HepG2 (cell line): ENCODE measurements around the gene INTS6.

Experiments
- GABPA ChIP-seq, 2 experiments: IDR thresholded peaks; 2 replicates each; pipeline ENCODE4 v1.6.1; 2011 to 2016; ENCODE audit warnings: low read depth in 2 of 2, low read length in 1 of 2, missing biosample characterization in 1 of 2, missing genetic modification characterization in 1 of 2
- KAT8 ChIP-seq: IDR thresholded peaks from 2 replicates; pipeline ENCODE4 v1.6.1; 2016; ENCODE audit warnings: missing genetic modification reagents, missing compliant biosample characterization
- ZBTB42 ChIP-seq: sonication (generic); formaldehyde crosslinking; IDR thresholded peaks from 2 replicates; pipeline ENCODE4 v1.5.0; 2020; ENCODE audit warnings: mild to moderate bottlenecking, missing genetic modification reagents
- ZNF850 ChIP-seq: sonication (generic); formaldehyde crosslinking; conservative IDR thresholded peaks from 2 replicates; pipeline ENCODE4 v1.9.0; 2021; ENCODE audit warnings: mild to moderate bottlenecking, missing genetic modification reagents
- ZNF878 ChIP-seq: sonication (generic); formaldehyde crosslinking; IDR thresholded peaks from 2 replicates; pipeline ENCODE4 v1.8.1; 2023; ENCODE audit warnings: mild to moderate bottlenecking, missing genetic modification reagents, moderate library complexity
- TF ChIP-seq, protein P1 (sequence below): sonication (generic); formaldehyde crosslinking; IDR thresholded peaks from 2 replicates; pipeline ENCODE4 v1.8.1; 2023; ENCODE audit warnings: mild to moderate bottlenecking, moderate library complexity, missing genetic modification reagents
- TF ChIP-seq, protein P2 (sequence below): sonication (generic); formaldehyde crosslinking; conservative IDR thresholded peaks from 2 replicates; pipeline ENCODE4 v1.4.0; 2020; ENCODE audit warnings: missing genetic modification reagents

DNA sequence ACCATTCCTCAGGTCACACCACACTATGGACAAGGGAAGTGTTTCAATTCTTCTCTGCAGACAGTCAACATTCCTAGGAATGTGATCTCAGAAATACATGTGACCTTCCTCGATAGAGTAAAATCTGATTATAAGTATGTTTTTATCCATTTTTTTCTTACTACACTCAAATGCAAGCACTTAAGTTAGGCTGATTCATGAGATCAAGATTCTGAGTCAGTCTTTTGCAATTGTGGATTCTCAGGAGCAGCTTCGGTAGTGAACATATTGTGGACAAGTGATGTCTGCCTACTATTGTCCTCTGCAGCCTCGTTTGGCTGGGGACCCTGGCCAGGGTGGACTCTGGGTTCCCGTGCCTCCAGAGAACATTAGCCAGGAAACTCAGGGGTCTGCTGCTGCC is 110.1 kb downstream of the INTS6 start:
- TF ChIP-seq ZNF878 (CRISPR knock-in tag) = no peak
- no peak for TF ChIP-seq ZNF850 (CRISPR knock-in tag)
- TF ChIP-seq, protein P1, sequence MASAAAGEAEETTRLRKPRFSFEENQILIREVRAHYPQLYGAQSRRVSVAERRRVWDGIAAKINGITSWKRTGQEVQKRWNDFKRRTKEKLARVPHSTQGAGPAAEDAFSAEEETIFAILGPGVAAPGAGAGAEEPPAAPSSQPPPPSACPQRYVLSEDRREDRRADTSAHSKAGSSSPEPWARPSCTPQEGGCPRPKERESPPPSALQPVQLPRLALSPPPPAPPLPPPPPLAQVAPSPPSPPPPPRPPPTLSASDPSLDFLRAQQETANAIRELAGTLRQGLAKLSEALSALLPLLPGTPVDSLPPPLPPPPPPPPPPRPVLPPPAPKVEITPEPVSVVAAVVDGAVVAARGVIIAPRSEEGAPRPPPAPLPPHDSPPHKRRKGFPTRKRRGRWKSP (CRISPR knock-in tag) = no peak
- no peak for TF ChIP-seq KAT8 (CRISPR knock-in tag)
- TF ChIP-seq, protein P2, sequence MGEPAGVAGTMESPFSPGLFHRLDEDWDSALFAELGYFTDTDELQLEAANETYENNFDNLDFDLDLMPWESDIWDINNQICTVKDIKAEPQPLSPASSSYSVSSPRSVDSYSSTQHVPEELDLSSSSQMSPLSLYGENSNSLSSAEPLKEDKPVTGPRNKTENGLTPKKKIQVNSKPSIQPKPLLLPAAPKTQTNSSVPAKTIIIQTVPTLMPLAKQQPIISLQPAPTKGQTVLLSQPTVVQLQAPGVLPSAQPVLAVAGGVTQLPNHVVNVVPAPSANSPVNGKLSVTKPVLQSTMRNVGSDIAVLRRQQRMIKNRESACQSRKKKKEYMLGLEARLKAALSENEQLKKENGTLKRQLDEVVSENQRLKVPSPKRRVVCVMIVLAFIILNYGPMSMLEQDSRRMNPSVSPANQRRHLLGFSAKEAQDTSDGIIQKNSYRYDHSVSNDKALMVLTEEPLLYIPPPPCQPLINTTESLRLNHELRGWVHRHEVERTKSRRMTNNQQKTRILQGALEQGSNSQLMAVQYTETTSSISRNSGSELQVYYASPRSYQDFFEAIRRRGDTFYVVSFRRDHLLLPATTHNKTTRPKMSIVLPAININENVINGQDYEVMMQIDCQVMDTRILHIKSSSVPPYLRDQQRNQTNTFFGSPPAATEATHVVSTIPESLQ (CRISPR knock-in tag) = no peak
- TF ChIP-seq ZBTB42 (CRISPR knock-in tag) = no peak
- TF ChIP-seq GABPA (IDR thresholded peaks at IDR 0.05; ENCODE audit: low read depth, low read length) = no peak
- TF ChIP-seq GABPA (CRISPR knock-in tag; IDR thresholded peaks at IDR 0.05; ENCODE audit: low read depth) = no peak
